ENCODE results near the gene DCDC2B.

DNA sequence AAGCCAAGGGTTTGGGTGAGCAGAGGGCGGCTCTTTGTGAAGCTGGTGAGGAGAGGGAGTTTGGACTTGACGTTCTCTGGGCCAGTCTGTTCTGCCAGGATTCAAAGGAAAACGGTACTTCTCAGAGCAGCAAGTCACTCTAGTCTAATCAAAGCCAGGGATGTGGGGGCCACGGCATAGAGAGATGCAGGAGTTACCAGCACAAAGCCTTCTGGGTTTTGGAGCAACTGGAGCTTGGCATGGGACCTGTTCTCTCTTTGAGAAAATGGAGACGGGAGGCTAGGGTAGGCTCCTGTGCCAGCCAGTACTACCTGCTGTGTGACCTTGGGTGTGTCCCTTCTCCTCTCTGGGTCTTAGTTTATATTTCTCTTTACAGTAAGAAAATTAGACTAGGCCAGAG is 27.3 kb upstream of the DCDC2B start:
- TF ChIP-seq, protein P1, sequence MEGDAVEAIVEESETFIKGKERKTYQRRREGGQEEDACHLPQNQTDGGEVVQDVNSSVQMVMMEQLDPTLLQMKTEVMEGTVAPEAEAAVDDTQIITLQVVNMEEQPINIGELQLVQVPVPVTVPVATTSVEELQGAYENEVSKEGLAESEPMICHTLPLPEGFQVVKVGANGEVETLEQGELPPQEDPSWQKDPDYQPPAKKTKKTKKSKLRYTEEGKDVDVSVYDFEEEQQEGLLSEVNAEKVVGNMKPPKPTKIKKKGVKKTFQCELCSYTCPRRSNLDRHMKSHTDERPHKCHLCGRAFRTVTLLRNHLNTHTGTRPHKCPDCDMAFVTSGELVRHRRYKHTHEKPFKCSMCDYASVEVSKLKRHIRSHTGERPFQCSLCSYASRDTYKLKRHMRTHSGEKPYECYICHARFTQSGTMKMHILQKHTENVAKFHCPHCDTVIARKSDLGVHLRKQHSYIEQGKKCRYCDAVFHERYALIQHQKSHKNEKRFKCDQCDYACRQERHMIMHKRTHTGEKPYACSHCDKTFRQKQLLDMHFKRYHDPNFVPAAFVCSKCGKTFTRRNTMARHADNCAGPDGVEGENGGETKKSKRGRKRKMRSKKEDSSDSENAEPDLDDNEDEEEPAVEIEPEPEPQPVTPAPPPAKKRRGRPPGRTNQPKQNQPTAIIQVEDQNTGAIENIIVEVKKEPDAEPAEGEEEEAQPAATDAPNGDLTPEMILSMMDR (IDR thresholded peaks at IDR 0.05) = no peak
- TF ChIP-seq POLR2AphosphoS5 (IDR thresholded peaks at IDR 0.05) (no peak), POLR2A (IDR thresholded peaks at IDR 0.05) (no peak), EP300 (IDR thresholded peaks at IDR 0.05; ENCODE audit: low read depth) (no peak)
